GM23338 (cell line): Measurements from ENCODE around the gene ZCWPW2. TPM values are rescaled to one million over a fixed set of nuclear protein-coding genes. Genes with fewer than 3 reads are reported as not detected.

Experiments used
- ATAC-seq: fragments of 200-7000 bp; cut with Tn5 transposase; 3 replicates; pipeline ENCODE4 v1.9.1; 2020
- DNase-seq: peaks from one replicate; pipeline ENCODE4 v3.0.0-alpha.2; 2015; ENCODE audit warnings: low spot score
- H2AFZ ChIP-seq: fragments of 200-600 bp; sonication (generic); 2 replicates; pipeline ENCODE4 v1.8.0; 2016; ENCODE audit warnings: antibody characterized with exemption, mild to moderate bottlenecking, moderate library complexity
- H3F3A ChIP-seq: fragments of 200-600 bp; sonication (generic); replicated peaks from 2 replicates; pipeline ENCODE4 v1.8.0; 2017; ENCODE audit warnings: antibody characterized with exemption, mixed run types, low read depth
- H3K27ac ChIP-seq: fragments of 200-600 bp; sonication (generic); 2 replicates; pipeline ENCODE4 v1.6.1; 2016; ENCODE audit warnings: low read depth
- H3K27me3 ChIP-seq: fragments of 200-600 bp; sonication (generic); 2 replicates; pipeline ENCODE4 v1.8.0; 2016; ENCODE audit warnings: mild to moderate bottlenecking, mixed run types, moderate library complexity; ENCODE audit not compliant: insufficient read depth
- H3K36me3 ChIP-seq: fragments of 200-600 bp; sonication (generic); 2 replicates; pipeline ENCODE4 v1.8.0; 2016; ENCODE audit warnings: mild to moderate bottlenecking; ENCODE audit not compliant: insufficient read depth
- H3K4me1 ChIP-seq: fragments of 200-600 bp; sonication (generic); 2 replicates; pipeline ENCODE4 v1.8.0; 2016; ENCODE audit warnings: mild to moderate bottlenecking, moderate library complexity; ENCODE audit not compliant: insufficient read depth
- H3K4me2 ChIP-seq: fragments of 200-600 bp; sonication (generic); 2 replicates; pipeline ENCODE4 v1.7.1; 2017; ENCODE audit warnings: mixed run types
- H3K4me3 ChIP-seq: fragments of 200-600 bp; sonication (generic); 2 replicates; pipeline ENCODE4 v1.6.1; 2016; ENCODE audit warnings: mixed run types
- H3K79me2 ChIP-seq: fragments of 200-600 bp; sonication (generic); replicated peaks from 2 replicates; pipeline ENCODE4 v1.8.0; 2017; ENCODE audit warnings: mild to moderate bottlenecking; ENCODE audit not compliant: insufficient read depth
- H3K9me2 ChIP-seq: fragments of 200-600 bp; sonication (generic); 2 replicates; pipeline ENCODE4 v1.8.0; 2017; ENCODE audit not compliant: insufficient read depth
- H4K20me1 ChIP-seq: fragments of 200-600 bp; sonication (generic); replicated peaks from 2 replicates; pipeline ENCODE4 v1.8.0; 2017; ENCODE audit warnings: mild to moderate bottlenecking; ENCODE audit not compliant: insufficient read depth
- H3K27ac Mint-ChIP-seq: 2 replicates; pipeline ENCODE4 v1.8.0; 2020; ENCODE audit warnings: inconsistent platforms, mild to moderate bottlenecking, moderate library complexity, mixed read lengths
- H3K27me3 Mint-ChIP-seq: 3 replicates; pipeline ENCODE4 v1.8.0; 2022; ENCODE audit warnings: low read depth, mild to moderate bottlenecking, moderate library complexity, mixed read lengths, inconsistent platforms; ENCODE audit not compliant: insufficient read depth, poor library complexity
- H3K36me3 Mint-ChIP-seq: 3 replicates; pipeline ENCODE4 v1.8.0; 2021; ENCODE audit warnings: low read depth, mild to moderate bottlenecking, inconsistent platforms, moderate library complexity, mixed read lengths
- H3K4me1 Mint-ChIP-seq: 3 replicates; pipeline ENCODE4 v1.8.0; 2020; ENCODE audit warnings: mild to moderate bottlenecking, inconsistent platforms, mixed read lengths
- H3K4me3 Mint-ChIP-seq: 3 replicates; pipeline ENCODE4 v1.8.0; 2021; ENCODE audit warnings: moderate library complexity, mild to moderate bottlenecking, inconsistent platforms, mixed read lengths
- H3K9me3 Mint-ChIP-seq: 3 replicates; pipeline ENCODE4 v1.8.0; 2020; ENCODE audit warnings: moderate library complexity, mild to moderate bottlenecking, inconsistent platforms, mixed read lengths
- CREB1 ChIP-seq: fragments of 250-450 bp; sonication (Bioruptor Pico); IDR thresholded peaks from 2 replicates; pipeline ENCODE4 v1.5.0; 2020; ENCODE audit warnings: low read depth, mild to moderate bottlenecking, moderate library complexity
- CTCF ChIP-seq, 2 experiments: fragments of 200-600 bp in 1 of 2; sonication (generic) in 1 of 2; conservative IDR thresholded peaks; 2 replicates each; pipeline versions ENCODE4 v1.5.1 to v1.6.1; 2016 to 2017; ENCODE audit warnings: antibody characterized with exemption in 2 of 2, low read depth in 2 of 2, mild to moderate bottlenecking in 2 of 2, moderate library complexity in 1 of 2
- EZH2 ChIP-seq: fragments of 200-600 bp; sonication (generic); IDR thresholded peaks from one replicate; pipeline ENCODE4 v1.8.0; 2017; ENCODE audit warnings: antibody characterized with exemption, mild to moderate bottlenecking, low read depth; ENCODE audit not compliant: unreplicated experiment
- EZH2phosphoT487 ChIP-seq: fragments of 200-600 bp; sonication (generic); IDR thresholded peaks from one replicate; pipeline ENCODE4 v1.8.1; 2018; ENCODE audit warnings: antibody characterized with exemption; ENCODE audit not compliant: unreplicated experiment
- JUNB ChIP-seq: IDR thresholded peaks from one replicate; pipeline ENCODE4 v1.6.1; 2016; ENCODE audit warnings: antibody characterized with exemption; ENCODE audit not compliant: unreplicated experiment
- NANOG ChIP-seq: IDR thresholded peaks from 2 replicates; pipeline ENCODE4 v1.6.1; 2016; ENCODE audit warnings: antibody characterized with exemption, borderline replicate concordance
- POLR2AphosphoS5 ChIP-seq: IDR thresholded peaks from 2 replicates; pipeline ENCODE4 v1.6.1; 2016; ENCODE audit warnings: antibody characterized with exemption, low read depth
- REST ChIP-seq: IDR thresholded peaks from one replicate; pipeline ENCODE4 v1.6.1; 2018; ENCODE audit warnings: antibody characterized with exemption; ENCODE audit not compliant: unreplicated experiment
- ZNF114 ChIP-seq: fragments of 250-450 bp; sonication (Bioruptor Pico); IDR thresholded peaks from 2 replicates; pipeline ENCODE4 v1.5.0; 2020; ENCODE audit warnings: mild to moderate bottlenecking, moderate library complexity
- ZNF331 ChIP-seq: fragments of 250-450 bp; sonication (Bioruptor Pico); IDR thresholded peaks from 2 replicates; pipeline ENCODE4 v1.5.0; 2020; ENCODE audit warnings: low read depth, mild to moderate bottlenecking, moderate library complexity
- polyA plus RNA-seq: library from polyadenylated mRNA; unstranded; fragments of >200 nt; fragmentation: Nextera tagmentation; extraction: Ambion mirVana; gene quantifications from 2 replicates; pipeline ENCODE4 v1.2.1, GENCODE V29; 2016
- total RNA-seq: library from RNA; depleted of rRNA; stranded (reverse); fragments of >200 nt; shearing (Covaris generic); gene quantifications from 2 replicates; pipeline ENCODE4 v1.2.3, GENCODE V29; 2014
- TF ChIP-seq, protein P1 (sequence below): IDR thresholded peaks from 2 replicates; pipeline ENCODE4 v1.6.1; 2016; ENCODE audit warnings: antibody characterized with exemption

Gene ZCWPW2
- total and polyA plus RNA-seq, 2 experiments from 2014 or later, result 0.55 TPM; not detected in 1

- TF ChIP-seq REST, result no peak
Measured at GRCh38 chr3:28544236-28544635, 195.7 kb downstream of the ZCWPW2 start (continued).

DNA sequence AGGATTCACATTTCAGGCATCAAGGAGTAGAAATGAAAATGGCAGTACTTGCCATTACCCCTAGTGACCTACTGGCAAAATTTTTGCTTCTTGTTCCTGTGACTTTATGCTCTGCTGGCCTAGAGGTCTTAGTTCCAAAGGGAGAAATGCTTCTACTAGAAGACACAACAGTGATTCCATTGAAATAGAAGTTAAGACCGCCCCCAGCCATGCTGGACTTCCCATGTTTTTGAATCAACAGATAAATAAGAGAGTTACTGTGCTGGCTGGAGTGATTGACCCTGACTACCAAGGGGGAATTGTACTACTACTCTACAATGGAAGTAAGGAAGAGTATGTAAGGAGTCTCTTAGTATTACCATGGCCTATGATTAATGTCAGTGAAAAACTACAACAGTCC, 196.3 kb downstream of the ZCWPW2 start:
- Histone ChIP-seq H2AFZ (no peak overlapping the region), H3K36me3 (no peaks in the 10 kb centered on the region), H4K20me1 (no peaks in the 10 kb centered on the region), H3K4me2 (no peak overlapping the region), H3F3A (no peaks in the 10 kb centered on the region), H3K9me2 (peaks cover 7% of the 10 kb centered on the region; the same call in 1 of the 2 replicates), H3K79me2 (no peaks in the 10 kb centered on the region), H3K27ac (no peak overlapping the region), H3K4me3 (no peak overlapping the region), H3K27me3 (no peaks in the 10 kb centered on the region), H3K4me1 (no peaks in the 10 kb centered on the region)
- Mint-ChIP-seq H3K27ac (no peak overlapping the region), H3K36me3 (peaks cover 7% of the 10 kb centered on the region), H3K4me1 (no peaks in the 10 kb centered on the region), H3K9me3 (peaks cover 9% of the 10 kb centered on the region), H3K4me3 (no peak overlapping the region), H3K27me3 (no peaks in the 10 kb centered on the region)
- ATAC-seq (no peak), DNase-seq (no peak)
- no peak for TF ChIP-seq JUNB
- no peak for TF ChIP-seq CREB1 (CRISPR knock-in tag)
- TF ChIP-seq ZNF331 (CRISPR knock-in tag), result no peak
- no peak for TF ChIP-seq NANOG
- no peak for TF ChIP-seq REST
- no peak for TF ChIP-seq CTCF (conservative IDR thresholded peaks at IDR 0.05; ENCODE audit: low read depth in 2 of 2)
- no peak for TF ChIP-seq ZNF114 (CRISPR knock-in tag)
- no peak for TF ChIP-seq EZH2phosphoT487
- no peak for TF ChIP-seq POLR2AphosphoS5
- TF ChIP-seq EZH2, result no peak
- TF ChIP-seq, protein P1, sequence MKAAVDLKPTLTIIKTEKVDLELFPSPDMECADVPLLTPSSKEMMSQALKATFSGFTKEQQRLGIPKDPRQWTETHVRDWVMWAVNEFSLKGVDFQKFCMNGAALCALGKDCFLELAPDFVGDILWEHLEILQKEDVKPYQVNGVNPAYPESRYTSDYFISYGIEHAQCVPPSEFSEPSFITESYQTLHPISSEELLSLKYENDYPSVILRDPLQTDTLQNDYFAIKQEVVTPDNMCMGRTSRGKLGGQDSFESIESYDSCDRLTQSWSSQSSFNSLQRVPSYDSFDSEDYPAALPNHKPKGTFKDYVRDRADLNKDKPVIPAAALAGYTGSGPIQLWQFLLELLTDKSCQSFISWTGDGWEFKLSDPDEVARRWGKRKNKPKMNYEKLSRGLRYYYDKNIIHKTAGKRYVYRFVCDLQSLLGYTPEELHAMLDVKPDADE, result no peak
